Memory B cell (primary cell): Measurements from ENCODE around the gene FBN1.

Experiments used
- ATAC-seq: fragments of 150-1000 bp; cut with Tn5 transposase; 2 replicates; pipeline ENCODE4 v1.10.0; 2021; ENCODE audit warnings: low read depth, mild to moderate bottlenecking, moderate library complexity
- DNase-seq, 2 donors: peaks; one replicate each; pipeline ENCODE4 v3.0.0; 2022; ENCODE audit warnings: low spot score in 2 of 2
- H3K27ac Mint-ChIP-seq: one replicate; pipeline ENCODE4 v1.8.0; 2022; ENCODE audit warnings: mild to moderate bottlenecking, moderate library complexity, mixed read lengths
- H3K27me3 Mint-ChIP-seq: one replicate; pipeline ENCODE4 v1.8.0; 2022; ENCODE audit warnings: mixed read lengths
- H3K36me3 Mint-ChIP-seq: one replicate; pipeline ENCODE4 v1.8.0; 2022; ENCODE audit warnings: mild to moderate bottlenecking, mixed read lengths
- H3K4me1 Mint-ChIP-seq: one replicate; pipeline ENCODE4 v1.8.0; 2022; ENCODE audit warnings: mixed read lengths
- H3K4me3 Mint-ChIP-seq: one replicate; pipeline ENCODE4 v1.8.0; 2022; ENCODE audit warnings: mild to moderate bottlenecking, moderate library complexity, mixed read lengths
- H3K9me3 Mint-ChIP-seq: one replicate; pipeline ENCODE4 v1.8.0; 2022; ENCODE audit warnings: mixed read lengths

FBN1 gene

GRCh38 chr15:48625126-48625525, 20.4 kb downstream of the FBN1 start:
- no peak overlapping the region for H3K27ac Mint-ChIP-seq
- H3K4me3 Mint-ChIP-seq: no peak overlapping the region
- H3K27me3 Mint-ChIP-seq: peaks cover 4% of the 10 kb centered on the region
- ATAC-seq (no peak), DNase-seq (no peak)
- H3K9me3 Mint-ChIP-seq: no peaks in the 10 kb centered on the region
- no peaks in the 10 kb centered on the region for H3K4me1 Mint-ChIP-seq
- no peaks in the 10 kb centered on the region for H3K36me3 Mint-ChIP-seq

DNA sequence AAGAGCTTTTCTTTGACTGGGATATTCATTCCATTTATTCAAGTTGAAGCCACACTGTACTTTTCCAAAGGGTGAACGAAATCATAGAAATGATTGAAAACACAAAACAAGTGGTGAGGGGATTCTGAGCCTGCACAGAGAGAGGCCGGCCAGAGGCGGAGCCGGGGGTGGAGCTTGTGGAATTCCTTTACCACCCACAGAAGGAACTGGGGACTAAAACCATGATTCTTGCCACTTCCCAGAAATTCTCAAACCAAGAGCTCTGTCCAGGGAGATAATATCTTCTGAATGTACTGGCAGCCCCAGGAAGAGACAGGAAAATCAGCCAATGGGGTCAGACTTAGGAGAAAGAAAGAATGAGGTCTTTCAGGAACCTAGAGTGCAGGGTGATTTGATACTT, 20.8 kb downstream of the FBN1 start:
- Mint-ChIP-seq H3K4me3 (no peak overlapping the region), H3K27me3 (peaks cover 6% of the 10 kb centered on the region), H3K36me3 (no peaks in the 10 kb centered on the region), H3K9me3 (no peaks in the 10 kb centered on the region), H3K4me1 (no peaks in the 10 kb centered on the region), H3K27ac (no peak overlapping the region)
- no peak for ATAC-seq
- no peak for DNase-seq

- ATAC-seq: no peak
- no peak overlapping the region for H3K27ac Mint-ChIP-seq
These were observed 22.1 kb downstream of the FBN1 start for GRCh38 chr15:48623456-48623855.

GRCh38 chr15:48622237-48622636, 23.3 kb downstream of the FBN1 start:
- Mint-ChIP-seq H3K27me3 (peaks cover 9% of the 10 kb centered on the region), H3K9me3 (no peaks in the 10 kb centered on the region), H3K4me1 (no peaks in the 10 kb centered on the region), H3K4me3 (no peak overlapping the region), H3K36me3 (no peaks in the 10 kb centered on the region), H3K27ac (no peak overlapping the region)
- no peak for DNase-seq
- ATAC-seq: no peak

More at GRCh38 chr15:48623456-48623855, 22.1 kb downstream of the FBN1 start:
- no peak for DNase-seq
- no peaks in the 10 kb centered on the region for H3K9me3 Mint-ChIP-seq
- no peak overlapping the region for H3K4me3 Mint-ChIP-seq
- peaks cover 9% of the 10 kb centered on the region for H3K27me3 Mint-ChIP-seq
- H3K4me1 Mint-ChIP-seq: no peaks in the 10 kb centered on the region
- H3K36me3 Mint-ChIP-seq: no peaks in the 10 kb centered on the region

DNA sequence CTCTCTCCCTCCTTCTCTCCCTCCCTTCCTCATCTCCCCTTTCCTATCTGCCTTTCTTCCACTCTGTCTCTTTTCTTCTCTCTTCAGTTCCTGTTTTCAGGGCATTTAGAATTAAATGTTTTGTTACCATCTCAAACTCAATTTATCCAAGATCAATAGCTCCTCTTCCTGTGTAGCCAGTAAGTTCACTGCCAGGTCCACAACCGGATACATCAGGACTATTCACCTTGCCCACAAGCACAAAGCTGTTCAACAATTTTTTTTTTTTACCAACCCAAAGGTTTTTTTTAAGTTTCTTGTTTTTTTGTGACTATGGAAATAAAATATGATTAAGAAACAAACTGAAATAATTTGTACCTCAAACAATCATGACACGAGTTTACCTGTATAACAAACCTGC, 26.1 kb downstream of the FBN1 start:
- DNase-seq (no peak), ATAC-seq (no peak)
- Mint-ChIP-seq H3K4me3 (no peak overlapping the region), H3K27ac (no peak overlapping the region), H3K9me3 (no peaks in the 10 kb centered on the region), H3K4me1 (no peaks in the 10 kb centered on the region), H3K36me3 (no peaks in the 10 kb centered on the region), H3K27me3 (peaks cover 10% of the 10 kb centered on the region)

DNA sequence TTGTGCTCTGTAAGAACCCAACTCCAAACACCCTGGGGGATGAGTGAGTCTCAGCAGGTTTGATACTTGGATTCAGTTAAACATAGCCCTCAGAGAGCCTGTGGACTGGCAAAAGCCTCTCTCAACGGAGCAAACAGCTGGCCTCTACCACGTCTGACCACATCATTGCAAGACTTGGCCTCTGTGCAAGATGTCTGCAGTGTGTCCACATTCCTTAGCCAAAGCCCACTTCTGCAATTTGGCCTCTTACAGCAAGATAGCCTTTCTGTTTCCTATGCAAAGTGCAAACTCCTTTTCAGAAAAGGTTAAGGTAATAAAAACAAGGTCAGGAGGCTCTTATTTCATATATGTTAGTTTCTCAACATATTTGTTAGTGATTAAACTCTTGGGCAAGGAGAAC, 27.9 kb downstream of the FBN1 start:
- peaks cover 7% of the 10 kb centered on the region for H3K27me3 Mint-ChIP-seq
- ATAC-seq (no peak), DNase-seq (no peak)
- H3K36me3 Mint-ChIP-seq: no peaks in the 10 kb centered on the region
- no peaks in the 10 kb centered on the region for H3K9me3 Mint-ChIP-seq
- H3K27ac Mint-ChIP-seq: no peak overlapping the region
- no peak overlapping the region for H3K4me3 Mint-ChIP-seq
- no peaks in the 10 kb centered on the region for H3K4me1 Mint-ChIP-seq

- Mint-ChIP-seq H3K27me3 (peaks cover 6% of the 10 kb centered on the region), H3K4me1 (no peaks in the 10 kb centered on the region), H3K36me3 (no peaks in the 10 kb centered on the region), H3K4me3 (no peak overlapping the region), H3K9me3 (no peaks in the 10 kb centered on the region), H3K27ac (no peak overlapping the region)
- ATAC-seq: no peak
- DNase-seq: no peak
These were observed 29.3 kb downstream of the FBN1 start for GRCh38 chr15:48616216-48616615.

GRCh38 chr15:48614051-48614450, 31.5 kb downstream of the FBN1 start:
- no peaks in the 10 kb centered on the region for H3K9me3 Mint-ChIP-seq
- H3K4me1 Mint-ChIP-seq: no peaks in the 10 kb centered on the region
- peaks cover 1% of the 10 kb centered on the region for H3K27me3 Mint-ChIP-seq
- no peak overlapping the region for H3K27ac Mint-ChIP-seq
- no peaks in the 10 kb centered on the region for H3K36me3 Mint-ChIP-seq
- ATAC-seq: no peak
- no peak for DNase-seq
- H3K4me3 Mint-ChIP-seq: no peak overlapping the region

DNA sequence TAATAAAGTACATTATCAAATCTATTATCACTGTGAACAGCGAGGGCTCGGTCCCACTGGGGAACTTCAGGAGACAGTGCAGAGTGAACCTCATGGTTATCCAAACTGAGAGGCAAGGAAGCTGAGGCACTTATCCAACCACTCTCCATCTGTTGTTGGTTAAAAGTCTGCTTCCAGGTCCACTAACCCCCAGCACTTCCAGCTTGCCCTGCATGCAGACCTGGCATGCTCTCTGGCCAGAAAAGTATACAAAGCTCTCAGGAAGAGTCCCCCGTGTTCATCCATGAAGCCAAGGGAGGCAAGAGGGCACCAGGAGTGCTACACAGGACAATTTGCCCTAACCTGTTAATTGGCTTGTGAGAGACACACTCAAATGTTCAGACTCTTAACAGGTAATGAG, 36.0 kb downstream of the FBN1 start:
- Mint-ChIP-seq H3K4me3 (no peak overlapping the region), H3K27ac (no peak overlapping the region), H3K4me1 (no peaks in the 10 kb centered on the region), H3K36me3 (no peaks in the 10 kb centered on the region), H3K27me3 (no peaks in the 10 kb centered on the region), H3K9me3 (no peaks in the 10 kb centered on the region)
- DNase-seq: no peak
- ATAC-seq: no peak

DNA sequence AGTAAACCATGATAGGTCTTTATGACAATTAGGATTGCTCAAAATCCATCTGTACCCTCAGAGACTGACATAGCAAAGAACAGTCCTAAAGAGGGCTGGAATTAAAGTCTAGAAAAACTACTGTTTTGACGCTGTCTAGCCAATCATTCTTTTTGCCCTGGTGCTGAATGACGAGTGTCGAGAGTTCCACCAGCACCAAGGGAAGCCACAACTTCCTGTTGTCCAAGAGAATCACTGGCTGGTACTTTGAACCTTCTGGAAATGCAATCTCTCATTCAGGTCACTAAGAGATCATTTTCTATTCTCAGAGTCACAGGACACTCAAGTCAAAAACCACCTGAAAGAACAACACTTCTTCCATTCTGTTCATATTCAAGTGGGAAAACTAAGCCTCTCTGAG, 37.7 kb downstream of the FBN1 start:
- ATAC-seq (no peak), DNase-seq (no peak)
- no peaks in the 10 kb centered on the region for H3K4me1 Mint-ChIP-seq
- H3K27me3 Mint-ChIP-seq: no peaks in the 10 kb centered on the region
- no peaks in the 10 kb centered on the region for H3K36me3 Mint-ChIP-seq
- H3K27ac Mint-ChIP-seq: no peak overlapping the region
- H3K4me3 Mint-ChIP-seq: no peak overlapping the region
- H3K9me3 Mint-ChIP-seq: no peaks in the 10 kb centered on the region

DNA sequence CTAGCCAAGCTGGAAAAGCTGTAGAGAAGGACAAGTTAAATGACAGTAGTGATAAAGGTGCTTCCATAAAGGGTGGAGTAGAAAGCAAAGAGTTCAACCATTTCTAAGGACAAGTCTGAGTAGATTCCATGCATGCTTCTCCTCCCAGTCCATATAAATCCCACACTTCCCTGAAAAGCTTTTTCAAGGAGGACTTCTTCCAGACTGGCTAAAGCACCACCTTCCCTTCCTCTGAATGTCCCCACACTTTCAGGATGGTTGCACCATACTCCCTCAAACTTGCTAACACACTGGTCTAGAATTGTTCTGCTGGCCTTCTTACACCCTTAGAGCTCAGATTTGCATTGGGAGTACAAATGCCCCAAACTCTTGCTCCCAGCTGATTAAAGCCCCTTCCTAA, 40.9 kb downstream of the FBN1 start:
- no peak for DNase-seq
- peaks cover 5% of the 10 kb centered on the region for H3K27me3 Mint-ChIP-seq
- H3K27ac Mint-ChIP-seq: no peak overlapping the region
- no peak for ATAC-seq
- H3K4me3 Mint-ChIP-seq: no peak overlapping the region
- H3K9me3 Mint-ChIP-seq: no peaks in the 10 kb centered on the region
- H3K36me3 Mint-ChIP-seq: no peaks in the 10 kb centered on the region
- no peaks in the 10 kb centered on the region for H3K4me1 Mint-ChIP-seq

- no peak for DNase-seq
These were observed 41.6 kb downstream of the FBN1 start for GRCh38 chr15:48603922-48604321.

GRCh38 chr15:48603123-48603500, 42.4 kb downstream of the FBN1 start:
- Mint-ChIP-seq H3K4me3 (no peak overlapping the region), H3K27ac (no peak overlapping the region), H3K36me3 (no peaks in the 10 kb centered on the region), H3K4me1 (no peaks in the 10 kb centered on the region), H3K27me3 (peaks cover 7% of the 10 kb centered on the region), H3K9me3 (no peaks in the 10 kb centered on the region)
- DNase-seq: no peak
- no peak for ATAC-seq

More at GRCh38 chr15:48603922-48604321, 41.6 kb downstream of the FBN1 start:
- Mint-ChIP-seq H3K27me3 (peaks cover 7% of the 10 kb centered on the region), H3K9me3 (no peaks in the 10 kb centered on the region), H3K4me3 (no peak overlapping the region), H3K36me3 (no peaks in the 10 kb centered on the region), H3K27ac (no peak overlapping the region), H3K4me1 (no peaks in the 10 kb centered on the region)
- no peak for ATAC-seq

- H3K36me3 Mint-ChIP-seq: no peaks in the 10 kb centered on the region
- H3K9me3 Mint-ChIP-seq: no peaks in the 10 kb centered on the region
- no peak overlapping the region for H3K27ac Mint-ChIP-seq
- no peak overlapping the region for H3K4me3 Mint-ChIP-seq
- ATAC-seq: no peak
- peaks cover 7% of the 10 kb centered on the region for H3K27me3 Mint-ChIP-seq
- H3K4me1 Mint-ChIP-seq: no peaks in the 10 kb centered on the region
- DNase-seq: no peak
These were observed 43.0 kb downstream of the FBN1 start for GRCh38 chr15:48602358-48603122.

GRCh38 chr15:48601095-48601494, 44.4 kb downstream of the FBN1 start:
- Mint-ChIP-seq H3K4me3 (no peak overlapping the region), H3K9me3 (no peaks in the 10 kb centered on the region), H3K4me1 (peaks cover 3% of the 10 kb centered on the region), H3K36me3 (no peaks in the 10 kb centered on the region), H3K27ac (no peak overlapping the region), H3K27me3 (peaks cover 7% of the 10 kb centered on the region)
- DNase-seq (no peak), ATAC-seq (no peak)
